Muscle layer of colon (tissue), 2 donors: ENCODE data around the gene OVOL3.

Experiments
- H3K27ac ChIP-seq: one replicate; pipeline ENCODE4 v1.7.0; 2013; ENCODE audit warnings: low read depth, mild to moderate bottlenecking, low read length, moderate library complexity
- H3K27me3 ChIP-seq, 2 donors: one replicate each; pipeline ENCODE4 v1.7.0; 2013; ENCODE audit warnings: low read length in 2 of 2, mild to moderate bottlenecking in 2 of 2; ENCODE audit not compliant: insufficient read depth in 2 of 2, control insufficient read depth in 1 of 2
- H3K36me3 ChIP-seq: one replicate; pipeline ENCODE4 v1.7.0; 2013; ENCODE audit warnings: mild to moderate bottlenecking, low read length; ENCODE audit not compliant: insufficient read depth
- H3K4me1 ChIP-seq: one replicate; pipeline ENCODE4 v1.7.0; 2013; ENCODE audit warnings: mild to moderate bottlenecking, low read length; ENCODE audit not compliant: insufficient read depth
- H3K4me3 ChIP-seq, 2 donors: one replicate each; pipeline ENCODE4 v1.7.0; 2013; ENCODE audit warnings: low read length in 2 of 2, low read depth in 1 of 2, mild to moderate bottlenecking in 1 of 2, moderate library complexity in 1 of 2
- H3K9ac ChIP-seq: one replicate; pipeline ENCODE4 v1.7.0; 2013; ENCODE audit warnings: low read length
- H3K9me3 ChIP-seq: one replicate; pipeline ENCODE4 v1.7.0; 2013; ENCODE audit warnings: mild to moderate bottlenecking, low read length
- donor health status: abdominal sarcoma.
- donor health status: Adenocarcinoma of cecum.

Gene OVOL3

GRCh38 chr19:36139473-36140303 lies 28.7 kb downstream of the OVOL3 start, which contains the start of gene CAPNS1:
Gene CAPNS1 (plus strand): TSS chr19:36140066. CDS start chr19:36141012, 946 bp downstream.
- H3K4me1 ChIP-seq = peaks cover 22% of the 10 kb centered on the region
- H3K27ac ChIP-seq = peak within 1 kb of the TSS; percentile 100
- H3K9me3 ChIP-seq = no peaks in the 10 kb centered on the region
- peaks cover 19% of the 10 kb centered on the region for H3K36me3 ChIP-seq
- H3K9ac ChIP-seq = peak within 1 kb of the TSS; percentile 100
- peak within 1 kb of the TSS; percentile 84 to 96 for H3K4me3 ChIP-seq
- H3K27me3 ChIP-seq = no peaks in the 10 kb centered on the region

GRCh38 chr19:36140304-36141038 lies 29.5 kb downstream of the OVOL3 start:
- peak overlapping the region; percentile 99 for H3K27ac ChIP-seq
- peaks cover 24% of the 10 kb centered on the region for H3K36me3 ChIP-seq
- no peaks in the 10 kb centered on the region for H3K27me3 ChIP-seq
- H3K4me1 ChIP-seq = peaks cover 22% of the 10 kb centered on the region
- H3K9me3 ChIP-seq = no peaks in the 10 kb centered on the region
- peak overlapping the region; percentile 84 to 96 for H3K4me3 ChIP-seq
- H3K9ac ChIP-seq = peak overlapping the region; percentile 100

DNA sequence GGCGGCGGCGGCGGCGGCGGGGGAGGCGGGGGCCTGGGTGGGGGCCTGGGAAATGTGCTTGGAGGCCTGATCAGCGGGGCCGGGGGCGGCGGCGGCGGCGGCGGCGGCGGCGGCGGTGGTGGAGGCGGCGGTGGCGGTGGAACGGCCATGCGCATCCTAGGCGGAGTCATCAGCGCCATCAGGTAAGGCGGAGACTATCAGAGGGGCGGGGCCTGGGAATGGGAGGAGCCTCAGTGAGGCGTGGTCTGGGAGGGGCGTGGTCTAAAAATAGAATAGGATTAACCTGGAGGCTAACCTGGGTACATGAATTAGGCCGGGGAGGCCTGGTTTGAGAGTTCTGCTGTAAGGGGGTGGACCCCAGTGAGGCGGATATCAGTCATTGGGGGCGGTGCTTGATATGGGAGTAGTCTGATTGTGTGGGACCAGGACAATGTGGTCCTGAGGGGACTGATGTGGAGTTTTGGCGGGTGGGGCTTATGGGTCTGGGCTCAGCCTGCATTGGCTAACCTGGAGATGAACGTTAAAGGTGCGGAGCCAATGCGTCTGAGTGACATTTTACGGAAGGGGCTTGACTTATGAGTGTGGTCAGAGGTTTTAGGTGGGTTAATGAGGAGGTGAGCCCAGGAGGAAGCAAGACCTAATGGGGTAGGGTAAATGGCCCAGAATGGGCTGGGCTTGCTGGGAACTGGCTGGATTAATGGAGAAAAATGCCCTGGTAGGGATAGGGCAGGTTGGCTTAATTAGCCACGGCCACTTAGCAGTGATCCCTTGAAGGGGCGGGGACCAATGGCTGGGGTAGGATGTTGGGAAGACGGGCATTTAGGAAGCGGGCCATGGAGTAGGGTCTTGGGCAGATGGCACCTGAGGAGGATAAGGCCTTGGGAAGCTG lies 30.3 kb downstream of the OVOL3 start:
- H3K27me3 ChIP-seq = no peaks in the 10 kb centered on the region
- no peaks in the 10 kb centered on the region for H3K9me3 ChIP-seq
- peaks cover 21% of the 10 kb centered on the region for H3K4me1 ChIP-seq
- H3K9ac ChIP-seq = peak overlapping the region; percentile 27
- H3K27ac ChIP-seq = peak overlapping the region; percentile 99
- peak overlapping the region; percentile 44 to 96 for H3K4me3 ChIP-seq
- H3K36me3 ChIP-seq = peaks cover 33% of the 10 kb centered on the region

- Histone ChIP-seq H3K27ac (no peak overlapping the region), H3K27me3 (no peaks in the 10 kb centered on the region), H3K9ac (no peak overlapping the region), H3K4me1 (peaks cover 14% of the 10 kb centered on the region), H3K36me3 (peaks cover 40% of the 10 kb centered on the region), H3K9me3 (no peaks in the 10 kb centered on the region), H3K4me3 (peak overlapping the region in 1 of 2 donors; percentile 61)
Observed at GRCh38 chr19:36142046-36142445, 31.1 kb downstream of the OVOL3 start.

DNA sequence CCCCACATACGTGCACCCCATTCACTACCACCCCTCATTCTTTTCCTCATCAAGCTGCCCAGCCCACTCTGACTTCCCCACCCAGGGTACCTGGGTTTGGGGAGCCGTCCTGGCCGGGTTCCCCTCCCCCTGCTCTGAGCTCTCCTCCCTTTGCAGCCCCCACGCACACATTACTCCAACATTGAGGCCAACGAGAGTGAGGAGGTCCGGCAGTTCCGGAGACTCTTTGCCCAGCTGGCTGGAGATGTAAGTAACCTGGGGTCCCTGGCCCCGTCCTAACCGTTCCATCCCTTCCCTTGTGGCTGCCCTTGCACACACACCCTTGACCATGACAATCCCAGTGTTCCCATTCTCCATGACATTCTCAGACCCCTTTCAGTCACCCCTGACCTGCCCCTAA lies 31.6 kb downstream of the OVOL3 start:
- no peak overlapping the region for H3K27ac ChIP-seq

DNA sequence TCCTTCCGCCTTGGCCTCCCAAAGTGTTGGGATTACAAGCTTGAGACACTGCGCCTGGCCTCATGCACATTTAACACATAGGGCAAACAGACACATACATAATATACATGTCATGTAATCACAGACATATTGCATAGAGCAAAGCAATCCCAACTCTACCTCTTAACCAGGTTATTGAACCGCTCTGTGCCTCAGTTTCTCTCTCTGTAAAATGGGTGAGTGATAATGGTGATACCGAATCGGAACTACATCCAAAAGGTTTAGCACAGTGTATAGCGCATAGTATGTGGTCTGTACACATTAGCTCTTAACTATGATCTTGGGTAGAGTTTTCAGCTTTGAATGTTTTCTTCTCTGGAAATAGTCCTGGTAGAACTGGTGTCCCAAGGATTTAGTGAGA lies 33.7 kb downstream of the OVOL3 start:
- Histone ChIP-seq H3K4me3 (no peak overlapping the region), H3K9ac (no peak overlapping the region), H3K27me3 (no peaks in the 10 kb centered on the region), H3K36me3 (peaks cover 51% of the 10 kb centered on the region), H3K27ac (no peak overlapping the region), H3K9me3 (no peaks in the 10 kb centered on the region), H3K4me1 (peaks cover 11% of the 10 kb centered on the region)

More for the DNA sequence above, 31.6 kb downstream of the OVOL3 start:
- Histone ChIP-seq H3K4me3 (no peak overlapping the region), H3K27me3 (no peaks in the 10 kb centered on the region), H3K9me3 (no peaks in the 10 kb centered on the region), H3K9ac (no peak overlapping the region), H3K36me3 (peaks cover 42% of the 10 kb centered on the region), H3K4me1 (peaks cover 11% of the 10 kb centered on the region)

- no peak overlapping the region for H3K27ac ChIP-seq
- H3K27me3 ChIP-seq = no peaks in the 10 kb centered on the region
- no peak overlapping the region for H3K9ac ChIP-seq
- no peak overlapping the region for H3K4me3 ChIP-seq
- peaks cover 39% of the 10 kb centered on the region for H3K36me3 ChIP-seq
- peaks cover 23% of the 10 kb centered on the region for H3K4me1 ChIP-seq
- H3K9me3 ChIP-seq = no peaks in the 10 kb centered on the region
Observed at GRCh38 chr19:36149673-36150406, 38.9 kb downstream of the OVOL3 start.

DNA sequence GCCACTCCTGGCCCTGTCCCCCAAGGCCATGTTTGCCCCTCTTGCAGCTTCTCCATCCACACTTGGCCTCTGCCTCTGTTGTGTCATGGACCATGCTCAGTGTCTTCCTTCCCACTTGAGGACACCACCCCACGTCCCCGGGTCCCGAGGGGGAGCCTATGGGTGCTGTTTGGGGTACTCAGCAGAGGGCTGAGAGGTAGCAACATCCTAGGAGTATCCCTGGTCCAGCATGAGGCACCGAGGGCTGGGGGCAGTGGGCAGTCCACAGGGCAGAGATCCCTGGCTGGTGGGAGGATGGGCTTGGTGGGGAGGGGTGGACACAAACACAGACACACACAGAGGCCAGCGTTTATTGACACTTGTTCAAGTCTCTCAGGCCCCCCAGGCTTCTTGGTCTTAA lies 39.6 kb downstream of the OVOL3 start:
- Histone ChIP-seq H3K27ac (peak overlapping the region; percentile 98), H3K9ac (peak overlapping the region; percentile 95), H3K4me3 (peak overlapping the region in 1 of 2 donors; percentile 72), H3K9me3 (no peaks in the 10 kb centered on the region), H3K4me1 (peaks cover 23% of the 10 kb centered on the region), H3K27me3 (no peaks in the 10 kb centered on the region), H3K36me3 (peaks cover 34% of the 10 kb centered on the region)

- peak overlapping the region; percentile 98 for H3K27ac ChIP-seq
- H3K9me3 ChIP-seq = no peaks in the 10 kb centered on the region
- no peaks in the 10 kb centered on the region for H3K27me3 ChIP-seq
- peaks cover 23% of the 10 kb centered on the region for H3K4me1 ChIP-seq
- peak overlapping the region; percentile 64 to 72 for H3K4me3 ChIP-seq
- H3K9ac ChIP-seq = peak overlapping the region; percentile 95
- H3K36me3 ChIP-seq = peaks cover 26% of the 10 kb centered on the region
Observed at GRCh38 chr19:36151144-36152018, 40.4 kb downstream of the OVOL3 start.

- peaks cover 23% of the 10 kb centered on the region for H3K4me1 ChIP-seq
- no peaks in the 10 kb centered on the region for H3K9me3 ChIP-seq
- H3K27ac ChIP-seq = peak overlapping the region; percentile 98
- peak overlapping the region; percentile 95 for H3K9ac ChIP-seq
- H3K27me3 ChIP-seq = no peaks in the 10 kb centered on the region
- H3K36me3 ChIP-seq = peaks cover 20% of the 10 kb centered on the region
- H3K4me3 ChIP-seq = peak overlapping the region; percentile 64 to 72
Observed at GRCh38 chr19:36152019-36152351, 41.0 kb downstream of the OVOL3 start.
